GM18870 (cell line): ENCODE results near the gene LRP6.

ENCODE experiments used
- ATAC-seq: cut with Tn5 transposase; IDR thresholded peaks from one replicate; pipeline ENCODE4 v1.9.1; 2021; ENCODE audit warnings: moderate library complexity; ENCODE audit not compliant: unreplicated experiment

LRP6 gene

DNA sequence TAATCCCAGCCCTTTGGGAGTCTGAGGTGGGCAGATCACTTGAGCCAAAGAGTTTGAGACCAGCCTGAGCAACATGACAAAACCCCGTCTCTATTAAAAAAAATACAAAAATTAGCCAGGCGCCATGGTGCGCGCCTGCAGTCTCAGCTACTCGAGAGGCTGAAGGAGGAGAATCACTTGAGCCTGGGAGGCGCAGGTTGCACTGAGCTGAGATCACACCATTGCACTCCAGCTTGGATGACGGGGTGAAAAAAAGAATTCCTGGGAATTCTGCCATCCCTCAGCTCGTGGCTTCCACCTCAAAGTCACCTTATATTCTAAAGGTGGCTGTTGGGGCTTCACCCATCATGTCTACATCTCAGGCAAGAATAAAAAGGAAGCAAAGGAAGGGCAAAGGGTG is 183.2 kb downstream of the LRP6 start:
- no peak for ATAC-seq

DNA sequence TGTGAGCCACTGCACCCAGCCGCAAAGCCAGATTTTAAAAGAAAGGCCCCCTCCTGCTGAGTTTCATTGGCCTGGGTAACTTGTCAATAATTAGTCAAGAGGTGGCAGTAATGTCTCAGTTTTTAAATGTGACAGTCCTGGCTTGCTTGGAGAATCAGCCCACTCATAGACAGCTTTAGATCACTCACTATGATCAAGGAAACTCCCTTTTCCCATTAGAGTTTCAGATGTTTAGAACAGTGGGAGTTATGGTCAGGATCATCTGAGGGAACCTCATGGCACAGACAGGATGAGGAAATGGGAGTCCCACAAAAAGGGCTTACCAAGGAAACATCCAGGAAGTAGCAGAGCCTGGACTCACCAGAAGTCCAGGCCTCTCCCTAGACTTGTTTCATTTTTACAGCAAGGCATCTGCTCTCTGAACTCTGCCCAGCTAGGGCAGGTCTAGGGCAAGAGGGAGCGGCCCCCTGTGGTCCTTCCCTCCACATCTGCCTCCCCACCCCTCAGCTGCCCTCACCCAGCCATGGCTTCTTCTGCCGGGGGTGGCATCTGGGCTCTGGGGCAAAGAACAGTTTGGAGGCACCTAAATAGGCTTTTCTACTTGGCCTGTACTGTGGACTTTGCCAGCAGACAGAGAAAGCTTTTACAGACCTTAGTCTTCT is 184.9 kb downstream of the LRP6 start:
- no peak for ATAC-seq

DNA sequence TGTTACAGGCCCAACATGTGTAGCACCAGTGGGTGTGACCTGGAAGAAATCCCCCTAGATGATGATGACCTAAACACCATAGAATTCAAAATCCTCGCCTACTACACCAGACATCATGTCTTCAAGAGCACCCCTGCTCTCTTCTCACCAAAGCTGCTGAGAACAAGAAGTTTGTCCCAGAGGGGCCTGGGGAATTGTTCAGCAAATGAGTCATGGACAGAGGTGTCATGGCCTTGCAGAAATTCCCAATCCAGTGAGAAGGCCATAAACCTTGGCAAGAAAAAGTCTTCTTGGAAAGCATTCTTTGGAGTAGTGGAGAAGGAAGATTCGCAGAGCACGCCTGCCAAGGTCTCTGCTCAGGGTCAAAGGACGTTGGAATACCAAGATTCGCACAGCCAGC is 187.6 kb downstream of the LRP6 start:
- no peak for ATAC-seq

DNA sequence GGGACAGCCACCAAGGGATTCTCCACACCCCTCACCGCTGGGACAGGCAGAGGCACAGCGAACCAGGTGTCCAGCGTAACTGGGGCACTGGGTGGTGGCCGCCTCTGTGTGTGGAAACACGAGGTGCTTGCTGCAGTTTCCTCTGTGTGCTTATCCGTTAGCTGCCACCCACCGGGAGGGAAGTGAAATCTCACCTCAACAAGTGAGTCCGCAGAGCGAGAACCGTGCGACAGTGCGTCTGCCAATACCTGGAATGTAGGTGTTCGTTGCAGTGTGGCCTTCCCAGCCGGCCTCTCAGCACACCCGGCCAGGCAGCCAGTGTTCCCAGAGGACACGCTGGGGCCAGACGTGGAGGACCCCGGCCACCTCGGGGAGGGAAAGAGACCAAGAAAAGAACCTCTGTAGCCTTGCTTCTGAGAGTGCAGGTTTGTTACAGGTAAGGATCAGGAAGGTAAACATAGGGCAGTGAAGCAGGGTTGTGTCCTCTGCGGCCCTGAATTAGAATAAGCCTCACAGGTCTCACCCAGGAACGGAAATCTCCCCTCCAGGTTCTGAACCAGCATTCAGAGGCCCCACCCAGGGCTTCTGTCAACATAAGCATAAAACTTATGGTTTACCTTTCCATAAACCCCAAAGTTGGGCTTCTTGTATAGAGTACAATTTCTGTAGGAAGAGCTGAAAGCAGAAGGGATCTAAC is 194.6 kb downstream of the LRP6 start:
- no peak for ATAC-seq

DNA sequence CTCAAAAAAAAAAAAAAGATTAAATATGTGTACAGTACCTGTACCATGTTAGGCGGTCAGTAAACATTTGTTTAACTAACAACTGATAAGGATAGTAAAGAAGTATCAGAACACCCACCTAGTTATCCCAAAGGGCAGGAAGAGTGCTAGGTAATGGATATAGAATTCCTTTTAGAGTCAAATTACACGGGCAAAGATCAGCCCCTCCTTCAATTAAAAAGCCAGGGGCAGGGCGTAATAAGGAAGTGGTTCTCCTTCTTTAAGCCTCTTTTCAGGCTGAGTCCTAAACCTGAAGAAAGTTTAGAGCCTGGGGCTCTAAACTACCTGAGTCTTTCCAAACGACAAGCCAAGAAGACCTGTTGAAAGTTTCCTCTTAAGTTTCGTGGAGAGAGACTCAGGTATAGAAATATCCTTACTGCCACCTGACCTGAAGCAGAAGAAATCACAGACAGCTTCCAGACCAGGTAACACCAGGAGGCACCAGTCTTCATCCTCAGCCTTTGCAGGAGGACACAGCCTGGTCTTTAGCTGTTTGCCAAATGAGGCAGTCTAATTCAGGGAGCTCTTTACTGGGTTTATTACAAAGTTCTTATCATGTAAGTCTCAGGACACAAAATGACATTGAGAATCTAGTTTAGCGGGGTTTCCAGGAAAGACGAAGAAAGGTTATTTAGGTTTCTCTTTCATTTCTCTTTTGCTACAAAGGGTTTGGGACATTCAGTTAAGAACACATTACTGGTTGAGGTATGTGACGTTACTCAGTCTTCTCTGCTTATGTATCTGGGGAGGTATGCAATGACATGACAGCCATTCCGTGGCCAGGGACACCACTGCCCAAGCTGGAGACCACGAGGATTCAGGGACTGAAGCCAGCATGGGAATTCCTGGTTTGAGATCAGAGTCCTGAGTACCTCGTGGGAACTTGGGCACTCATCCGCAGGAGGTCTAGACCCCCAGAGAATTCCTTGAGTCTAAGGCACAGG is 195.9 kb downstream of the LRP6 start, which contains the start of gene BCL2L14:
Gene BCL2L14 (plus strand): TSS at position 266 of the 983 bp plus-strand sequence. CDS start 8,367 bp downstream, outside the sequence.
- ATAC-seq: no peak

DNA sequence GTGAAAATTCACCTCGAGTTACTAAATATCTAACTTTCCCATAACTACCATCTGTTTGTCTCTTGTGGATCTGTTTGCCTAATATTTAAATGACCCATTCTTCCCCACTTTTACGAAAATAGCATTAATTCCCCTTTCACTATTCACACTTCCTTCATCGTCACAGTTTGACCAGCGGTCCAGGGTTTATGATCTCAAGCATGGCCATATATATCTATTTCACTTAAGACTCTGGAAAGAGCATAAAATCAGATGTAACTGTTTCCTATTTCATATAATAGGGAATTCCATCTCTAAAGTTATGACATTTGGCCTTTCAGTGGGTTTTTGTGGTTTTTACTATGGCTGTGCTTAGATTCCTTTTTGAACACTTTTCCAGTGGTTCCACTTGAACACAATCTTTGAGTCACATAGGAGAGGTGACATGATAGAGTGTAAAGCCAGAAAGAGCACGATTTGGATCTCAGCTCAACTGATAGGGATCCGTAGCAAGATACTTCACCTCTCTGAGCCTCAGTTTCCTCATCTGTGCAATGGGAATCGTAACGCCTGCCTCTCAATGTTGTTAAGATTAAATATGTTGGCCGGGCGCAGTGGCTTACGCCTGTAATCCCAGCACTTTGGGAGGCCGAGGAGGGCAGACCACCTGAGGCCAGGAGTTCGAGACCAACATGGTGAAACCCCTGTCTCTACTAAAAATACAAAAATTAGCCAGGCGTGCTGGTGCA is 196.9 kb downstream of the LRP6 start:
- ATAC-seq: no peak

DNA sequence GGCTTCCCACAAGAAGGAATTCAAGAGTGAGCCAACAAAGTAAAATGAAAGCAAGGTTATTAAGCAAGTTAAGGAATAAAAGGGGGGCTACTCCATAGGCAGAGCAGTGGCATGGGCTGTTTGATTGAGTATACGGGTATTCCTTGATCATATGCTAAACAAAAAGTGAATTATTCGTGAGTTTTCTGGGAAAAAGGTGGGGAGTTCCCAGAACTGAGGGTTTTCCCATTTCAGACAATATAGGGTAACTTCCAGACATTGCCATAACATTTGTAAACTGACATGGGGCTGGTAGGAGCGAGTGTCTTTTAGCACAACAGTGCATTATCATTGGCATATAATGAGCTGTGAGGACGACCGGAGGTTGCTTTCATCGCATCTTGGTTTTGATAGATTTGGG is 198.1 kb downstream of the LRP6 start:
- no peak for ATAC-seq
